ENCODE data around the gene DNAH17.

The DNAH17 gene

DNA sequence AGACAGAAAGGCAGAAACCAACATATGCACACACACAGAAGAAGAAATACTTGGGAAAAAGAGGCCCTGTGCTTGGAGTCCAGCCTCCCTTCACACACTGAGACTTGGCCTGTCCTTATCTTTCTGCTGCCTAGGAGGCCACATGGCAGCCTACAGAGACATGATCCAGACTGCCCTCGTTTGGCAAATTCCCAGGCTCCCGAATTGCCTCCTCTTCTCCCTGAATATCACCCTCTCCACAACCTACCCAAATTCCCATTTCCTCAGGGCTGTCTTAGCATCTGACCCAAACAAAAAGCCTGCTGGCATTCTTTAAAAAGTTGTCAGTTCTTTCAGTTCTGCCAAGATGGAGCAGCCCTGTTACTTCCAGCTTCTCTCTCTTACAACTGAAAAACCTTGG lies 59.8 kb downstream of the DNAH17 start:
- DNase-seq (ENCODE audit: low read depth) = no peak
- TF ChIP-seq, protein P1, sequence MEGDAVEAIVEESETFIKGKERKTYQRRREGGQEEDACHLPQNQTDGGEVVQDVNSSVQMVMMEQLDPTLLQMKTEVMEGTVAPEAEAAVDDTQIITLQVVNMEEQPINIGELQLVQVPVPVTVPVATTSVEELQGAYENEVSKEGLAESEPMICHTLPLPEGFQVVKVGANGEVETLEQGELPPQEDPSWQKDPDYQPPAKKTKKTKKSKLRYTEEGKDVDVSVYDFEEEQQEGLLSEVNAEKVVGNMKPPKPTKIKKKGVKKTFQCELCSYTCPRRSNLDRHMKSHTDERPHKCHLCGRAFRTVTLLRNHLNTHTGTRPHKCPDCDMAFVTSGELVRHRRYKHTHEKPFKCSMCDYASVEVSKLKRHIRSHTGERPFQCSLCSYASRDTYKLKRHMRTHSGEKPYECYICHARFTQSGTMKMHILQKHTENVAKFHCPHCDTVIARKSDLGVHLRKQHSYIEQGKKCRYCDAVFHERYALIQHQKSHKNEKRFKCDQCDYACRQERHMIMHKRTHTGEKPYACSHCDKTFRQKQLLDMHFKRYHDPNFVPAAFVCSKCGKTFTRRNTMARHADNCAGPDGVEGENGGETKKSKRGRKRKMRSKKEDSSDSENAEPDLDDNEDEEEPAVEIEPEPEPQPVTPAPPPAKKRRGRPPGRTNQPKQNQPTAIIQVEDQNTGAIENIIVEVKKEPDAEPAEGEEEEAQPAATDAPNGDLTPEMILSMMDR (IDR thresholded peaks at IDR 0.05; ENCODE audit: control insufficient read depth, extremely low read depth, insufficient read depth) = no peak
- H3K4me3 ChIP-seq (ENCODE audit: low read depth, low read length) = no peak overlapping the region

DNA sequence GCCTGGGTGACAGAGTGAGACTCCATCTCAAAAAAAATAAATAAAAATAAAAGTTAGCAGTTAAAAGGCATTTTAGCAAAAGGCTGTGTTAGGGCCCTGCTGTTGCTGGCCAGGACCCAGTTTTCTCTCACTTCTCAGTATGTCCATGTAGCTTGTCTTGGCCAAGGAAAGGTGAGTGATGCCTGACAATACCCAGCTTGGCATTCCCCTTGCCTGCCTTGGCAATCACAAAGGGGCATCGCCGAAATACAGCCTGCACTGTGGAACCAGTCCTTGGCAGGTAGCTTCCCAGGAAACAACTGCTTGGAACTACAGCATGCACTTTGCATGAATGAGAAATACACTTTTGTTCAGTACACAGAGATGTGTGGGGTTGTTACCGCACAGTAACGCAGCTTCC lies 61.7 kb downstream of the DNAH17 start:
- TF ChIP-seq, protein P1 (IDR thresholded peaks at IDR 0.05; ENCODE audit: control insufficient read depth, extremely low read depth, insufficient read depth) = no peak
- no peak for DNase-seq (ENCODE audit: low read depth)
- no peak overlapping the region for H3K4me3 ChIP-seq (ENCODE audit: low read depth, low read length)

DNA sequence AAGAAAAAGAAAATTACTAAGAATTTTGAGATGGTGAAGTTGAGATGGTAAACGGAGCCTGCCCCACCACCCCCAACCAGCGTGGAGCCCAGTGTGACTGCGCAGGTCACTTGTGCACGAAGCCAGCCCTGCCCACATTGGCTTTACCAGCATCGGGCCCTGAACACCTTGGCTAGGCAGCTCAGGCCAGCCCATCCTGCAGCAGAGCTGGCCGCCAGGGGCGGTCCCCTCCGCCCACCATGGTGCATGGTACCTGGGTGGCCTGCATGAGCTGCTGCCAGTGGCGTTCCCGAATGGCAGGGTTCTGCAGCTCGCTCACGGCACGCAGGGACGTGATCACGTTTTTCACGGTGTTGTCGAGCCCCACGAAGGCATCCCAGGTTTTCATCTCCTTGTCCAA lies 62.7 kb downstream of the DNAH17 start:
- no peak overlapping the region for H3K4me3 ChIP-seq (ENCODE audit: low read depth, low read length)
- TF ChIP-seq, protein P1 (IDR thresholded peaks at IDR 0.05; ENCODE audit: control insufficient read depth, extremely low read depth, insufficient read depth) = no peak
- DNase-seq (ENCODE audit: low read depth) = no peak

DNA sequence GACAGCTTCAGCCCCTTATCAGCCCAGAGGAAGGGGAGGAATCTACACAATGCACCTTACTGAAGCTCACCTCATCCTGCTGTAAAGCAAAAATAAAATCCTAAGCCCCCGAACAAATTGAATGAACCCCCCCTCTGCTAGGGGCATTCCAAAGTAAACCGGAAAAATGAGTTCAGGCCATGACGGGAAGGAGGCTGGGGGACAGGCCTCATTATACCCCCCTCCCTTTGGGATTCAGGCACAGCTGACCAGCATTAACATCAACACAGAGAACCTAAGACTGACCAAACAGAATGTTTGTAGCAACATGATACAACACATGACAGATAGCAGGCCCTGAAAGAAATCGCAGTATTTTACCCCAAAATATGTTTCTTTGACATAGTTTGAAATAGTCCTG lies 64.2 kb downstream of the DNAH17 start:
- no peak for DNase-seq (ENCODE audit: low read depth)

DNA sequence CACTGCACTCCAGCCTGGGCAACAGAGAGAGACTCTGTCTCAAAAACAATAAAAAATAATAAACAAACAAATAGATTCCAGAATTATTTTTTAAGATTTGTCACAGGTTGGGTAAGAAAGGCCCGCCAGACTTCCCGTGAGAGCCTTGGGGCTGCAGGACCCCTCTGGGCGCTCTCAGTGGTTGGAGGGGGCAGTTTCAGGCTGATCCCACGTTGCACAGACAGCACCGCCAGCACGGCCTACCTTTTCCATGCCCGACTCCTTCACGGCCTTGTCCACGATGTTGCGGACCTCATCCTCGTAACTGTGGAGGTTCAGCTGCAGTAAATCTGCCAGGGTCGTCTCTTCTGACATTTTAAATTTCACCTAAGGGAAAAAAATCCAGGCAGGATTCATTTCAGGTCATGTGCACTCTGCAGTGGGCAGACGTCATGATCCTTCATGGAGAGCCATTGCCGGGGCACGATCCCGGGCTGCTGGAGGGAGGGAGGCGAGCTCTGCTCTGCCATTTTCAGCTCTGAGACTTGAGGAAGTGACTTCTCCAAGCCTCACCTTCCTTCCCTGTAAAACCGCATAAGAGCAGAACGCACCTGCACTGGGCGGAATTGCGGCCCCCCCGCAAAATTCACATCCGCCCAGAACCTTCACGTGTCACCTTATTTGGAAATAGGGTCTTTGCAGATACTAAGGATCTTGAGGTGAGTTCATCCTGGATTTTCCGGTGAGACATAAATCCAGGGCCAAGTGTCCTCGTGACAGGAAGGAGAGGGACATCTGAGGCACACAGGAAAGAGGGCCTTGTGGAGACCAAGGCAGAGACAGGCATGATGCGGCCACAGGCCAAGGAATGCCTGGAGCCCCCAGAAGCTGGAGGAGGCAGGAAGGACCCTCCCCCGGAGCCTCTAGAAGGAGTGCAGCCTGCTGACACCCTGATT lies 66.8 kb downstream of the DNAH17 start:
- no peak for DNase-seq (ENCODE audit: low read depth)
- H3K4me3 ChIP-seq (ENCODE audit: low read depth, low read length) = no peak overlapping the region
- TF ChIP-seq, protein P1 (IDR thresholded peaks at IDR 0.05; ENCODE audit: control insufficient read depth, extremely low read depth, insufficient read depth) = no peak

More for the DNA sequence above, 64.2 kb downstream of the DNAH17 start:
- H3K4me3 ChIP-seq (ENCODE audit: low read depth, low read length) = no peak overlapping the region
- TF ChIP-seq, protein P1 (IDR thresholded peaks at IDR 0.05; ENCODE audit: control insufficient read depth, extremely low read depth, insufficient read depth) = no peak

DNA sequence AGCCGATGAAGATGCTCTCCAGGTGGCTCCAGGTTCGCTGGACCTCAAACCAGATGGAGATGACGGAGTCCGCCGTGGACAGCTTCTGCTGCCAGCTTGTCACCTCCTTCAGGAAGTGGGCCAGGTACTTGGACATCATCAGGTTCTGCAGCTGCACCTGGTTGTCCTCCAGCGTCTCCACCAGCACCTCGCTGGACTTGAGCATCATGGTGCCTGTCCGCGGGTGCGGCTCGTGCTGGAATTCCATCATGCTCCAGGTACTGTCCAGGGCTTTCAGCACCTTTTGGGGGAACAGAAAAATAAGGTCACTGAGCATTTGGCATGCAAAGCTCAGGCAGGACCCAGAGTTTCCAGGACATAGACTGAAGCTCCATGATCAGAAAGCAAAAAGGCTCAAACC lies 69.7 kb downstream of the DNAH17 start:
- no peak overlapping the region for H3K4me3 ChIP-seq (ENCODE audit: low read depth, low read length)
- DNase-seq (ENCODE audit: low read depth) = no peak
- TF ChIP-seq, protein P1 (IDR thresholded peaks at IDR 0.05; ENCODE audit: control insufficient read depth, extremely low read depth, insufficient read depth) = no peak

Measured in LNCaP clone FGC (cell line).